ENCODE data around the gene ZNF281. TPM values are rescaled to one million over a fixed set of nuclear protein-coding genes. Genes with fewer than 3 reads are reported as not detected.

ZNF281 gene
- total RNA-seq = 31.9 and 43.6 TPM in 2 replicates

DNA sequence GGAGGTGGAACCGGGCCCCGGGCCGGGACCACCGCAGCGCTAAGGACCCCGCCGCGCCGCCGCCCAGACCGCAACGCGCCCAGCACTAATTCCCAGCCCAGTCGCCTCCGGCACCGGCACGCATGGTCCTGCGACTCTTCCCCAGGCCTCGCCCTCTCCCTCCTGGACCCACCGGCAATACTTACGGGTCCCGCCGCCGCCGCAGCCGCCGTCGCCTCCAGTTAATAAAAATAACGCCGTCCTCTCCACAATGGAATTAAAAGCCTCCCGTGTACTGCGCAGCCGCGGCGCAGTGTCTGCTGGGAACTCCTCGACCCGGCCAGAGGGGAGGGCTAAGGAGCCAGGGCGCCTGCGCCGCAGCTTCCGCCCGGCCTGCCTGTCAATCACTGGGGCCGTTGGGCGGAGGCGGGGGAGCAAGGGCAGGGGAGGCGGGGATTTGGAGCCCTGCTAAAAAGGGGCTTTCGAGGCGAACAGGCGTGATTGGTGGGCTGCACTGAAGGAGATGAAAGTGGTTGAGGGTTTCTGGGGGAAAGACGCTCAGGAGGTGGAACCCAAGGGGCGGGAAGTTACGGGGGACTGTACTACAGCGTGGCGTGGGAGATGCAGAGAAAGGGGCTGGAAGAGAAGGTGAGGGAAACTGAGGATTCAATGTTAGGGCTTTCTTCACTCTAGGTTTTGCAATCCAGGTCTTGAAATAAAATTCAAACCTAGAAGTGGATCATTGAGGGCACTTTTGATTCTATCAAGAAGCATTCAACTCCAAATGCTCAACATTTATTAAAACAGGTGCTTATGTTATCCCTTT lies at the start of gene ZNF281:
Gene ZNF281 (minus strand): TSS at position 276 of the 805 bp plus-strand sequence. CDS start 331 bp downstream, outside the sequence.

Other genes starting within 250 kb of the ZNF281 start
- gene KIF14, start 210.7 kb upstream of the ZNF281 start, total RNA-seq = 8.5 and 32.2 TPM in 2 replicates